Measurements from ENCODE around the gene RALB.
A peak's percentile ranks its signal among the peaks of the same experiment; 100 is the strongest.
"Not testable (repeated sequence)": the region's sequence is repeated elsewhere in the genome, so short reads cannot be mapped to it uniquely, and the experiment has no call there.

The RALB gene

DNA sequence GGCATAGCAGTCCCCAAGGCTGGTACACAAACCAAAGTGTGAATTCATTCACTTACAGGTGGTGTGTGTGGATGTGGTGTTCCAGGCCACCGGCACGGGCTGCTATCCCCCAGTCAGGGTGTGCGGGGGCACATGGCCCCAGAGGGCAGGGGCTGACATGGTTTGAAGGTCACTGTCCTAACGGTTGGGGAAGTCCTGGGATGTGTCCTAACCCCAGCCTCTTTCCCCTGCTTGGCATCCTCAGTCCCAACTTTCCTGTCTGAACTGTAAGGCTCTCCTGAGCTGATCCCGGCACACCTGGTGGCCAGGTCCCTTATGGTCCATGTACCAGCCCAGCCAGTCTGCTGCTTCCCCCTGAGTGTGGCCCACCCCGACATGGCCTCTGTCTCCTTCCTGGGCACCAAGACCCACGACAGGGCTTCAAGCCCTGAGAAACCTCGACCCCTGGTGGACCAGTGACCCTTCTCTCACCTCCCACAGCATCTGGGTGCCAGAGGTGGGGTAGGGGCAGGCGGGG is 27.0 kb upstream of the RALB start:
- DNase-seq, result no peak

DNA sequence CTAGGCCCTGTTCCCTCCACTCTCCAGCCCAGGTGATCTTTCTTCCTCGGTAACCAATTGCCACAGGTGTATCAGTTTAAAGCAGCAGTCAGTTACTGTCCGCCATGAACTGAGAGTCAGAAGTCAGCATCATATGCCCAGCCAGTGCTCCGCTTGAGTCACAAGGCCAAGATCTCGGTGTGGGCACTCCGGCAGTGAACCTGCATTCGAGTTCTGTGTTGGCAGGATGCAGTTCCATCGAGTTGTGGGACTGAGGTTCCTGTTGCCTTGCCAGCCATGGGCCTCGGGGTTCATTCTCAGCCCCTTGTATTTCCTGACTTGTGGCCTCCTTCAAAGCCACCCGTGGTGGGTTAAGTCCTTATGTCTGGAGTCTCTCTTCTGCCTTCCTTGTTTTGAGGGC is 26.3 kb upstream of the RALB start:
- DNase-seq, result no peak

DNA sequence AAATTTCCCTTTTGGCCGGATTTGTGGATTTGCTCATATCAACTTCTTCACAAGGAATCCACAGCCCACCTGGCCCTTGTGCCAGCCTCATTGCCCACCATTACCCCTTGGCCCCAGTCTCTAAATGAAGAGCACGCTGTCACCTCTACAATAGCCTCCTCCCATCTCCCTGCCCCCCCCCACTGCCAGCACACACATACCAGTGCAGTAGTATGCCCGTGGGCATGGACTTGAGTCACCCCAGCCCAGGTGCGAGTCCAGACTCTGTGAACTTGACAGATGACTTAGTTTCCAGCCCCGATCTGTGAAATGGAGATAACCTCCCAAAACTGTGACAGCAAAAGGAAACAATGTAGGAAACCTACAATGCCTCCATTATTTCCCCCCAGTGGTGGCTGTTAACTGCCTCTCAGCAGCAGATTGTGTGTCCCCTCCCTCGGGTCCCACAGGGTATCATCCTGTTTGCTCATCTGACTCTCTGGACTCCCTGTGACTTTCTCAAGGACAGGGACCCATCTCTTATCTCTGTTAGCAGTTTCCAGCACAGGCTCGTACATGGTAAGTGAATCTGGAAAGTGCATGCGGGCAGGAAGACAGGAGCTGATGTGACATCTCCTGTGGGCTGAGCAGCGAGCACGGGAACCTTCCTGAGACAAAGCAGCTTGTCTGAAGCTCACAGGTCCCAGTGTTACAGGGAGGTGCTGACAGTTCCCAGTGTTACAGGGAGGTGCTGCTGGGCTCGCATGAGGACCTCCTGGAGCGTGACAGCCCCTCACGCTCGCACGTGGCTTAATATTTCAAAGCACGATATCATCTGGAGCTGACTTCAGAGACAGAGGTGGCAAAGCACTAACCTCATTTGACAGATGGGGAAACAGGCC is 25.3 kb upstream of the RALB start:
- DNase-seq, result peak; percentile 13

DNA sequence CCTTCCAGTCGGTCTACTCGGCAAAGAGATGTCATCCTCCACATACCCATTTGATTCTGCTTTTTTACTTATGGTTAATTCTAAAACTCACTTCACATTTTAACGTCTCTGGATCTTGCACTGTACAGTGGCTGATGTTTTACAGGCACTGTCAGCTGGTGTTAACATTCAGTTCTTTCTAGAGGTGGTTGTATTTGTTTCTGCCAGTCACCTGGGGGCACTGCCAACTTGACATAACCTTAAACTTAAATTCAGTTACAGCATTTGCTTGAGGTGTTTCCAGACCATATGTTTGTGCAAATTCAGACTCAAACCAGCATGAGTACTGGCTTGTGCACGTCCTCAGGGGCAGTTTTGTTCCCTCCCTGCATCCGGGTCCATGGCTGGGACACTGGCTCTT is 24.1 kb upstream of the RALB start:
- DNase-seq, result peak; percentile 14

DNA sequence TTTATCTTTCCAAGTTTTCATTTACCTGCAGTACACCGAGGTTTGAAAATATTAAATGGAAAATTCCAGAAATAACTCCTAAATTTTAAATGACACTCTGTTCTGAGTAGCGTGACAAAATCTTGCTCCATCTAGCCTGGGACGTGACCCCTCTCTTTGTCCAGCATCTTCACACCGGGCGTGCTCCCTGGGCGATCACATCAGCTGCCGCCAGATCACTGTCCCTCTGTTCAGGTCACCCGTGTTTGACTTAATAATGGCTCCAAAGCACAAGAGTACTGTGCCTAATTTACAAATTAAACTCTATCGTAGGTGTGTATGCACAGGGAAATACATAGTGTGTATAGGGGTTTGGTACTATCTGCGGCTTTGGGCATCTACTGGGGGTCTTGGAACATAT is 23.3 kb upstream of the RALB start:
- no peak for DNase-seq

DNA sequence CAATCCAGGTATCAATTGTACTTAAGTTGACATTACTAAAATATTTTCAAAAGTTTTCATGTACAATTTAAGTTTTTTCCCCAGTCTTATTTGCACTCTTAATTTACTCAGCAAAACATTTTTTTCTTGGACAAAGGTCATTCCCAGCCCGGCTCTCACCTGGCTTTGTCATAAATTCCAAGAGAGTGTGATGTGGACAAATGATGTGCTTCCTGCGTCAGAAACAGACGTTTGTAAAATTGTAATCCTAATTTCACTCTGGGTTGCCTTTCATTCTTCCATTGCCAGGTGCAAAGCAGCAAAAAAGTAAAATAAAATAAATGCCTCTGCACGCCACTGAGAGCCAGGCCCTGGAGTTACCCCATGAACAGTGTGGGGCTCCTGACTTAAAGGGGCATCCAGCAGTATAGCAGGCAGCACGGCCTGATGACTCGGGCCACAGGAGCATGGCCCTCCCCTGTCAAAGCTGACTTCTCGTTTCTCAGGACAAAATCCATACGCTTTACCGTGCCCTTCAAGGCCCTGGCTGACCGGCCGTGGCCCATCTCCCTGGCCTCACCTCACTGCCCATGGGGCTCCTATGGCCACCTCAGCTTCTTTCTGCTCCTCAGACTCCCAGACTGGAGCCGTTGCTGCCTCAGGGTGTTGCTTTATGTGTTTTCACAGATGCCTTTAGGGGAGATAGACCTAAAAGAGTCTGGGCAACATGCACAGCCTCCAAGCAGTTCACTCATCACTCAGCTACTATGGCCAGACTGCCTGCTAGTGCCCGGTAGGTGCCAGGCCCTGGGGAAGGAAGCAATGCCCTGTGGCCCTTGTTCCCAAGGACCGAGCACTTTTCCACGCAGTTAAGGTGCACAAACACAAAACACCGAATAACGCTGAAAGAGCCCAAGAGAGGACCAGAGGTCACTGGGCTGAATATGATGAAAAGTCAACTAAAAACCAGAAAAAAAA is 21.9 kb upstream of the RALB start:
- DNase-seq, result peak; percentile 12

DNA sequence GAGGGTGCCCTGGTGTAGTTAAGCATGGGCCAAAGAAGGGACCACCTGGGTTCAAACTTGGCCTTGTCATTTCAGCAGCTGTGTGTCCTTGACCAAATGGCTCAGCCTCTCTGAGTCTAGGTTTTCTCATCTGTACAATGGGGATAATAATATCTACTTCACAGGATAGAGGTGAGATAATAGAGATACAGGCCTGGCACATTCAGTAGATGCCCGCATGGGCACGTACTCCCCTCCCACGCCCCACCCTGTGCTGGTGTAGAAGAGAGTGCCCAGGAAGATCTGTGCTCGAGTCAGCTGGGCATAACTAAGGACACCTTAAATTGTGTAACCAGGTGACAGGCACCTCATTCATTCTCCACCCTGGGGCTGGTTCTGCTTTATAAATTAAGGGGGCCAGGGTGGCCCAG is 21.1 kb upstream of the RALB start:
- DNase-seq, result no peak

DNA sequence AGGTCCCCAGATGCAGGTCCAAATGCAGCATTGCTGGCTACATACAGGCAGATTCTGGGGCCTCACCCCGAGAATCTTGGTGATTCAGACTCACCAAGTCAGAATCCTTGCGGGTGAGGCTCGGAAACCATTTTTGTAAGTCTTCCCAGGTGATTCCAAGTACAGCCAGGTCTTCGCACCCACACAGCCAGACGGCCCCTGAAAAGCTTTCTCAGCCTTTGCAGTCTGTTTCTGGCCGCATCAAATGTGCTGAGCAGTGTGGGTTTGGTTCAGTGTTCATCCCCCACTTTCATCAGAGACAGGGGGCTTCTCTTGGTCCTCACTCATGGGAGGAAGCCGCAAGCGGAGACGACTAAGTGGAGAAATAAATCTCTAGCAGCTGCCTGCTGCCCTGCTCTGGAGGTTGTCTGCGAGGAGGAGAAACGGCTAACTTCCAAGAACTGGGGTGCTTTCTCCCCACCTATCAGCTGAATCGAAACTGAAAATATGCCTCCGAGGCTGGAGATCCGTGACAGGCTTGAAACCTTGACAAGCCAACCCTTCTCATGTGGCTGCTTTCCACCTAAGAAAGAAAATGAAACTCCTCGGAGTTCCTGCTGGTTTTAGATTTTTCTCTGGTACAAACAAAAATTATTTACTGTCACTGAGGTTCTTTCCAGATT is 20.5 kb upstream of the RALB start:
- DNase-seq, result no peak

DNA sequence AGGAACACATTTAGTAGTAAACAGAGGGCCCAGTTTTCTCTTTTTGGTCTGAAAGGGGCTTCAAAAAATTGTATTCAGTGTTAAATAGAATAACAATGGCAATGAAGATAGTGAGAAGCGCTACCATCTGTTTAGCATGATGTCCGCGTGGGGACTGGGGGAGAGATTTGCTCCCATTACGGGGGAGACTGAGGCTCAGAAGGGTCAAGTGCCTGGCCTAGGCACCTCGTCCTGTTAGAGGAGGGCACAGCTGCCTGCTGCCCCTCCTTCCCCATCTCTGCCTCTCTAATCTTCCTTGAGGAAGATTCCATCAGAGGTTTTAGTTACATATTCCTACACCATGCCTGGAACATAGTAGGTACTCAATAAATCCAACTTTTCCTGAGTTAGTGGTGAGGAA is 19.4 kb upstream of the RALB start:
- DNase-seq, result no peak

DNA sequence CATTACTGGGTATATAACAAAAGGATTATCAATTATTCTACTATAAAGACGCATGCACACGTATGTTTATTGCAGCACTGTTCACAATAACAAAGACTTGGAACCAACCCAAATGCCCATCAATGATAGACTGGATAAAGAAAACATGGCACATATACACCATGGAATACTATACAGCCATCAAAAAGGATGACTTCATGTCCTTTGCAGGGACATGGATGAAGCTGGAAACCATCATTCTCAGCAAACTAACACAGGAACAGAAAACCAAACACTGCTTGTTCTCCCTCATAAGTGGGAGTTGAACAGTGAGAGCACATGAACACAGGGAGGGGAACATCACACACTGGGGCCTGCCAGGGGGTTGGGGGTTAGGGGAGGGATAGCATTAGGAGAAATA is 17.5 kb upstream of the RALB start:
- not testable (repeated sequence) for DNase-seq

DNA sequence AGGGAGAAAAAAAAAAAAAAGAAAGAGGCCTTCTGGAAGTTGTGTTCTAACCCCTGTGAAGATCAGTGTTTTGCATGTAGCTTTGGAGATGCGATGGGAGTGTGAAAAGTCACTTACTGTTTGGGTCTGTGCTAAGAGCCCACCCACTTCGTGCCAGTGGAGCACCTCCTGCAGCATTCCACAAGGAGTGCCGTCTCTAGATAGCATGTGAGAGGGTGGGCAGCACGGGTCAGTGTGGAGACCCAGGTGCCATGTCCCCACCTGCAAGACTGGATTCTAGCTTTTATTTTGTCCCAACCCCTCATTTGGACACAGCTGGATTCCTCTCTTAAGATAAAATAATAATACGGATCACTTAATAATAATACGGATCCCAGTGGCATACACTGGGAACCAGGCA is 17.0 kb upstream of the RALB start:
- DNase-seq, result no peak

DNA sequence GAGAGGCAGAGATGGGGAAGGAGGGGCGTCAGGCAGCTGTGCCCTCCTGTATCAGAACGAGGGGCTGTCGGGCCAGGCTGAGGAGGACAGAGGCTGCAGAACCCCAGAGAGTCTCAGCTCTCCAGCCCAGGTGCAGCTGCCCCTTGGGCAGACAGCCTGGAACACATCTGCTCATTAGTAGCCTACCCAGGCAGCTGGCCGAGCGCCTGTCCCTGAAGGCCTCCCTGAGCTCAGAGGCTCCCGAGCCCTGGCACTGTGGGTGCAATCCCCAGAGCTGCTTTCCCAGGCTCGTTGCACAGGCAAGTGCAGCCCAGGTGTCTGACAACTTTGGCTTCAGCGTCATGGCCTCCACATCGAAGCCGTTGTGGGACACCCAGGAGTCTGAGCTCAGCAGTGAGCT is 16.3 kb upstream of the RALB start:
- peak; percentile 65 for DNase-seq

DNA sequence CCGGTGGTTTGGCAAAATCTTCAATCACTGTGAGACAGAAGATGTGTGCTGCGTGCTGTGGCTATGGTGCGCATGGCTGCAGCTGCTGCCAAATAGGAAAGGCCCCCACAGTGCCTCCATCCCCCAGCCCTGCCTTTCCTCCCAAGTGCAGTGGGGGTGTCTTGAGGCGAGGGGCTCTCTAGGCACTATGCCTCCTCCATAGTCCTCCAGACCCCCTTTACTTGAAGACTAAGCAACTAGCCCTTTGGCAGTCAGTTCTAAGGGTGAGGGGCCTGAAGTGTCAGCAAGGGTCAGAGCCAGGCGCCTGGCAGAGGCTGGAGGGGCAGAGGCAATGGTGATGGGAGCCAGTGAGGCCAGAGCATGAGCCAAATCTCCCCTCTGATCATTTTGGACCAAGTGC is 15.9 kb upstream of the RALB start:
- DNase-seq, result no peak

DNA sequence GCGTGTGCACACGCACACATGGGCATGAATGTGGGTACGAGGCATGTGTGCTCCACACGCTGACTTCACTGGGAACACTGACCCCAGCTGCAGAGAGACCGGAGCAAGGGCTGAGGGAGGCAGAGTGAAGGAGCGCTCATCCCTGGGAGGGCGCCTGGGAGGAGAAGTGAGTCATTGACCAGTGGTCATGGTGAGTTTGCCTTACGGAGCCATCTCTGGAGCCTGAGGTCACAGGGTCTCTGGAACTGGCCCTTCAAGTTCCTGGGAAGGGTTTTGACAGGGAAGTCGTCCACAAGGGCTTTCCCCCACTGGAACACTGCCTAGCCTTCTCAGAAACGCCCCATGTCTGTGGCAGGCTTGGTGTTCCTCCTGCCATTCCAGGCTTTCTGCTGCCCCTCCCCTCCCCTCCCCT is 15.2 kb upstream of the RALB start:
- no peak for DNase-seq

DNA sequence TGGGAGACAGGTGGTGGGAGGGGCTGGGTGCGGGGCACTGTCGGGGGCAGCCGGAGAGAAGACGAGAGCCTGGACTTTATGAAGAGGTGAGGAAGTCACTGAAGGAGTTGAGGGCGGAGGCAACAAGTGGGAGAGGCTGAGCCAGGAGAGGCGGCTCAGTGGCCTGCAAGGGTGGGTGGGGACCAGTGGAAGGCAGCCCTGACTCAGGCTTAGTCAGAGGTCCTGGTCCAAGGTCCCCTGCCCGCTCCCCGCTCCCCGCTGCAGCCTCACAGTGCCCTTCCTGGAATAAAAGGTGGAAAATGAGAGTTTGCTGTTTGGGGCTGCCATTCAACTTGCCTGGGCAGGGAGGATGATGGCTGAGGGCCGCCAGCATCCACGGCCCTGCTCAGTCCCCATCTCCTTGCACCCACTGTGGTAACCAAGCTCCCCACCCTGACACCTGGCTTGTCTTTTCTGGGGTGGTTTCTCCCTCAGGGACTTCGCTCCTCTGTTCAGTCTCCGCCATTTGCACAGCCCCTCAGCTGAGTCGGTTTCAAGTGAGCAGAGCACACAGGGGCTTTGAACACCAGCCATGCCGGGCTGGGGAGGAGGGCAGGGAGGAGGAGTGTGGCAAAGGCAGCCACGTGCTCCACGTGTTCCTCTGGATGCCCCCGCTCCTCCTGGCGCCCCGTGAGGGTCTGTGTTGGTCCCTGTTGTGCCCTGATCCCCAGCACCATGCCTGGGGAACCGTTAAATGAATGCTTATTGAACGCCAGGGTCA is 13.7 kb upstream of the RALB start:
- no peak for DNase-seq

DNA sequence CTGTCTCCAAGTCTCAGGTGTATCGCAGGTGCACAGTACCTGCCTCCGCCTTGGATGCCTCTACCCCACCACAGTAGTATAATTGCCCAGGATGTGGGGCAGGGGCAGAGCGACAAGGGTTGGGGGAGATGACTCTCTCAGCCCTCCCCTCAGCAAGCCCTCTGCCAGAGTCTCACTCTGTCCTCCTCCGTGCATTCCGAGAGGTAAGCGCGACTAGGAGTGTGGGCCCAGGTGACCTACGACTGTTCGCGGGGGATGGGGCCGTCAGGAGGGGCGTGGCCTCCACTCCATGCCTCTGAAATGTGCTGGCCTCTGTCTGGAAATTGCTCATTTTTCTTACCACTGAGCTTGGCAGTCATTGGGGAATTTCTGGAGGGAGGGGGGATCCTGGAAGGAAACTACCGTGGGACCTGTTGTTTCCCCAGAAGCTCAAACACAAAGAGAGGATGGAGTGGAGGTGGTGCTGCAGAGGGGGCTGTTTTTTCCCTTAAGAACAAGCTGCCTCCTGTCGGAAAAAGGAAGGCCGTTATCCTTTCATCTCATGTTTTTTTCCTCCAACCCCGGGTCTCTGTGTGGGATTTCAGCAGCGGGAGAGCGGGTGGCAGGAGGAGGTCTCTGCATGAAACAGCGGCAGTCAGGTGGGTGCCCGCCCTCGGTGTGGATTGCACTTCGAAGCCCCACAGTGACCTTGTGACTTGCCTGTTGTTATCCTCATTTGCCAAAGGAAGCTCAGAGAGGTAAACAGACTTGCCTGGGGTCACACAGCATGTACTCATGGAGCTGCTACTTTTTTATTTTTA is 13.0 kb upstream of the RALB start:
- DNase-seq, result peak; percentile 79

DNA sequence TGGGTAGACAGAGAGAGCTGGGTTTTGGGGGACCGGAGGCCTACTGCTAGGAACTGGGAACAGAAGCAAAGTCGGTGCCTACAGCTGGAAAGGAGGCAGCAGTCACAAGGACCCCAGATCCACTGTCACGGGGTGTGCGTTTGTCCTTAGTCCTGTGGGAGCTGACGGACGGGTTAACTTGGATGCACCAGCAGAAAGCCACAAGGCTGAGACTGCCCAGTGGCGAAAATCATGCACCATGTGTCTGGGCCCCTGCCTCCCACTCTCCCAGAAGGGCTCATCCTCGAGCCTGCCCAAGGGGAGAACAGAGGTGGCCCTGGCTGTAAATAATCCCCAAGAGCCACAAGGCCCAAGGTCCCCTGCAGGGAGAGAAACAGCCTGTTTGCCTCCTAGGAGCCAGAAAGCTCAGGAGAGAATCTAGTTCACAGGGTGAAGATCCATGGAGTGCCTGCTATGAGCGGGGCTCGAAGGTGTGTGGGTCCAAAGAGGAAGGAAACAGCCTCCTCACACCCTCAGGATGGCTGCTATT is 11.7 kb upstream of the RALB start:
- no peak for DNase-seq

DNA sequence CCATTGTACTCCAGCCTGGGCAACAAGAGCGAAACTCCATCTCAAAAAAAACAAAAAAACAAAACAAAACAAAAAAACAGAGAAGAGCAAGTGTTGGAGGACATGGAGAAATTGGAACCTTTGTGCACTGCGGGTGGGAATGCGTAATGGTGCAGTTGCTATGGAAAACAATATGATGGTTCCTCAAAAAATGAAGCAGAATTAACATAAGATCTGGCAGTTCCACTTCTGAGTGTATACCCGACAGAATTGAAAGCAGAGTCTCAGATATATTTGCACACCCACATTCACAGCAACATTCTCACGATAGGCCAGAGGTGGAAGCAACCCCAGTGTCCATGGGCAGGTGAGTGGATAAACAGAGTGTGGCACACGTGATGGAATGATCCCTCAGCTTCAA is 11.0 kb upstream of the RALB start:
- no peak for DNase-seq

DNA sequence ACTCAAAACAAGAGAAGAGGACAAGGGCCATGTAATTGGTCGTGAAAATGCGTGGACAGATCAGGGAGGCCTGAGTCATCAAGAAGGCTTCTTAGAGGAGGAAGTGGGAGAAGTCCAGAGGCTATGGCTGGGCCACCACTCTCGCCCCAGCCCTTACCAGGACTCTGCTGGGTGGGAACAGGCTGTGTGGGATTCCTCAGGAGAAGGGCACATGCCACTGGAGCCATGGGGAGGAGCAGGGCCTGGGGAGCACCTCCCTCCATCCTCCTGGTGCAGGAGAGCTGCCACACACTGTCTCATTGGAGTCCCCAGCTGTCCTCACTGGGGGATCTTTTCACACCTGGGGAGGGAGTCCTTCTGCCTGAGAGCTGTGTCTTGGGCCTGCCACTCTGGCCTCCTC is 9.4 kb upstream of the RALB start:
- no peak for DNase-seq

DNA sequence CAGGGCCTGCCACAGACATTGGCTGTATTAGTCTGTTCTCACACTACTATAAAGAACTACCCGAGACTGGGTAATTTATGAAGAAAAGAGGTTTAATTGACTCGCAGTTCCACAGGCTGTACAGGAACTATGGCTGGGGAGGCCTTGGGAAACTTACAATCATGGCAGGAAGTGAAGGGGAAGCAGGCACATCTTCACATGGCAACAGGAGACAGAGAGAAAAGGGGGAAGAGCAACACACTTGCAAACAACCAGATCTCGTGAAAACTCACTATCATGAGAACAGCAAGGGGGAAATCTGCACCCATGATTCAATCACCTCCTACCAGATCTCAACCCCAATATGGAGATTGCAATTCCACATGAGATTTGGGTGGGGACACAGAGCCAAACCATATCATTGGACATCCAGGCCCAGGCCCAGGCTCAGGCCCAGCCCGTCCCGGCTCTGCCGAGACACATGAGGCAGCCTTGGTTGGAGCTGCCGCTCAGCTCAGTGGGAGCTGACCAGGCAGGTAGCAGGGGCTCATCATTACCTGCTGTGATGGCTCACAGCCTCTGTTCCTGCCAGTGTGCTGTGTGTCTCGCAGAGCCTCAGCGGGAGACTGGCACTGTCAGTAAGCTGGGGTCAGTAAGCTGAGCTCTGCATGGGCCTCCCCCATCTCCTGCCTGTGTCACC is 8.6 kb upstream of the RALB start:
- no peak for DNase-seq
